Loucy (cell line): ENCODE results near the gene SNAP25.

Experiments used
- H2AFZ ChIP-seq: fragments of 200-600 bp; sonication (generic); 2 replicates; pipeline ENCODE4 v1.6.0; 2016; ENCODE audit warnings: antibody characterized with exemption, mild to moderate bottlenecking, low read length, moderate library complexity
- H3F3A ChIP-seq: fragments of 200-600 bp; 2 replicates; pipeline ENCODE4 v1.6.0; 2016; ENCODE audit warnings: antibody characterized with exemption, low read depth, mild to moderate bottlenecking
- H3K27me3 ChIP-seq: fragments of 200-600 bp; sonication (generic); 2 replicates; pipeline ENCODE4 v1.6.1; 2014; ENCODE audit warnings: low read length, mild to moderate bottlenecking; ENCODE audit not compliant: insufficient read depth, poor library complexity, severe bottlenecking
- H3K36me3 ChIP-seq: fragments of 200-600 bp; sonication (generic); 2 replicates; pipeline ENCODE4 v1.6.1; 2016; ENCODE audit warnings: low read length; ENCODE audit not compliant: insufficient read depth
- H3K4me1 ChIP-seq: fragments of 200-600 bp; sonication (generic); 2 replicates; pipeline ENCODE4 v1.5.1; 2014; ENCODE audit warnings: low read length, mild to moderate bottlenecking; ENCODE audit not compliant: insufficient read depth, poor library complexity, severe bottlenecking
- H3K4me2 ChIP-seq: fragments of 200-600 bp; sonication (generic); 2 replicates; pipeline ENCODE4 v1.6.0; 2014; ENCODE audit warnings: antibody characterized with exemption, low read length, low read depth, mild to moderate bottlenecking; ENCODE audit not compliant: poor library complexity, severe bottlenecking
- H3K4me3 ChIP-seq: fragments of 200-600 bp; sonication (generic); 2 replicates; pipeline ENCODE4 v1.5.1; 2014; ENCODE audit warnings: low read length, mild to moderate bottlenecking, mixed read lengths; ENCODE audit not compliant: poor library complexity, severe bottlenecking
- H3K79me2 ChIP-seq: fragments of 200-600 bp; sonication (generic); 2 replicates; pipeline ENCODE4 v1.6.1; 2014; ENCODE audit warnings: low read length; ENCODE audit not compliant: insufficient read depth
- H3K9ac ChIP-seq: fragments of 200-600 bp; sonication (generic); 2 replicates; pipeline ENCODE4 v1.6.0; 2014; ENCODE audit warnings: mild to moderate bottlenecking, low read depth, low read length, moderate library complexity; ENCODE audit not compliant: poor library complexity, severe bottlenecking
- H3K9me2 ChIP-seq: fragments of 200-600 bp; sonication (generic); replicated peaks from 2 replicates; pipeline ENCODE4 v1.6.1; 2016; ENCODE audit warnings: low read depth, low read length, mixed read lengths
- H3K9me3 ChIP-seq: fragments of 200-600 bp; sonication (generic); 2 replicates; pipeline ENCODE4 v1.6.1; 2014; ENCODE audit warnings: mild to moderate bottlenecking, antibody characterized with exemption, low read length, low read depth; ENCODE audit not compliant: insufficient read depth
- H4K20me1 ChIP-seq: fragments of 200-600 bp; sonication (generic); 2 replicates; pipeline ENCODE4 v1.6.0; 2014; ENCODE audit warnings: antibody characterized with exemption, low read length, mild to moderate bottlenecking; ENCODE audit not compliant: insufficient read depth, poor library complexity, severe bottlenecking
- EZH2phosphoT487 ChIP-seq: fragments of 200-600 bp; IDR thresholded peaks from 2 replicates; pipeline ENCODE4 v1.6.1; 2018; ENCODE audit warnings: antibody characterized with exemption, mild to moderate bottlenecking, moderate library complexity, borderline replicate concordance
- TF ChIP-seq, protein P1 (sequence below): fragments of 200-600 bp; sonication (generic); conservative IDR thresholded peaks from 2 replicates; pipeline ENCODE4 v1.5.1; 2014; ENCODE audit warnings: mild to moderate bottlenecking, antibody characterized with exemption, low read length

The SNAP25 gene

DNA sequence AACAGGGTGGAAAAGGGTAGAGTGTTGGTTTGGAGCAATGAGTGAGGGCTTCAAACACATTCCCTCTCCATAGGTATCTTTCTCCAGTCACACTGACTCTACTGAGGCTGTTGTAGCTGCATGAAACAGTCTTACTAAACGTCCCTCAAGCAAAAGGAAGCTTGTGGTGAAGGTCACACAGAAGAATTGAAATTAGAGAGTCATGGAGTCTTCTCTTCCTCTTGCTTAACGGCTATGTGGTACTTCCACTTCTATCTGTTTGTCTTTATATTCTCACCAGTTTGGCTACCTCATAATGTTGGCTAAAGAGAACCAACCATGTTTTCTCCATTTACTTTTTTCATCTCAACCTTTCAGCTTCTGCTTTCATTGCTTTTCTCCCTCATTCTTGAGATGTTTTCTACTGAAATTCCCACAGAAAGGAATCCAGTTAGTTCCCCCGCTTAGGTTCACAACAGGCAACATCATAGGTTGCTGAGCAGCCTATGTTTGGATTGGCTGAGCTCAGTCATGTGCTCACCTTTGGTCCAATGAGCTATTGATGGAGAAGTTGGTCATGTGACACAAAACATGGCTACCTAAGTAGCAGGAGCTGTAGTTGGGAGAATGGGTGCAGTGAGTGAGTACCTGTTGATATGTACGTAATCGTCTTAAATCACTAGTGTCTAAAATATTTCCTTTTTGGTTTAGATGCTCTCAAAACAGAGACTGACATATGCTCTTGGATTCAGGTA is 99.8 kb downstream of the SNAP25 start:
- H3K9me2 ChIP-seq, result no peaks in the 10 kb centered on the region
- H3K79me2 ChIP-seq, result no peaks in the 10 kb centered on the region
- H3K4me1 ChIP-seq, result peaks cover 9% of the 10 kb centered on the region
- no peak overlapping the region for H3K4me3 ChIP-seq
- TF ChIP-seq, protein P1, sequence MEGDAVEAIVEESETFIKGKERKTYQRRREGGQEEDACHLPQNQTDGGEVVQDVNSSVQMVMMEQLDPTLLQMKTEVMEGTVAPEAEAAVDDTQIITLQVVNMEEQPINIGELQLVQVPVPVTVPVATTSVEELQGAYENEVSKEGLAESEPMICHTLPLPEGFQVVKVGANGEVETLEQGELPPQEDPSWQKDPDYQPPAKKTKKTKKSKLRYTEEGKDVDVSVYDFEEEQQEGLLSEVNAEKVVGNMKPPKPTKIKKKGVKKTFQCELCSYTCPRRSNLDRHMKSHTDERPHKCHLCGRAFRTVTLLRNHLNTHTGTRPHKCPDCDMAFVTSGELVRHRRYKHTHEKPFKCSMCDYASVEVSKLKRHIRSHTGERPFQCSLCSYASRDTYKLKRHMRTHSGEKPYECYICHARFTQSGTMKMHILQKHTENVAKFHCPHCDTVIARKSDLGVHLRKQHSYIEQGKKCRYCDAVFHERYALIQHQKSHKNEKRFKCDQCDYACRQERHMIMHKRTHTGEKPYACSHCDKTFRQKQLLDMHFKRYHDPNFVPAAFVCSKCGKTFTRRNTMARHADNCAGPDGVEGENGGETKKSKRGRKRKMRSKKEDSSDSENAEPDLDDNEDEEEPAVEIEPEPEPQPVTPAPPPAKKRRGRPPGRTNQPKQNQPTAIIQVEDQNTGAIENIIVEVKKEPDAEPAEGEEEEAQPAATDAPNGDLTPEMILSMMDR, result no peak
- no peak for TF ChIP-seq EZH2phosphoT487
- no peaks in the 10 kb centered on the region for H4K20me1 ChIP-seq
- peaks cover 18% of the 10 kb centered on the region for H3K27me3 ChIP-seq
- no peak overlapping the region for H2AFZ ChIP-seq
- peaks cover 8% of the 10 kb centered on the region; the same call in 1 of the 2 replicates for H3K9me3 ChIP-seq
- H3K36me3 ChIP-seq, result no peaks in the 10 kb centered on the region
- H3F3A ChIP-seq, result no peaks in the 10 kb centered on the region
- H3K4me2 ChIP-seq, result peak overlapping the region; percentile 24
- no peak overlapping the region for H3K9ac ChIP-seq

DNA sequence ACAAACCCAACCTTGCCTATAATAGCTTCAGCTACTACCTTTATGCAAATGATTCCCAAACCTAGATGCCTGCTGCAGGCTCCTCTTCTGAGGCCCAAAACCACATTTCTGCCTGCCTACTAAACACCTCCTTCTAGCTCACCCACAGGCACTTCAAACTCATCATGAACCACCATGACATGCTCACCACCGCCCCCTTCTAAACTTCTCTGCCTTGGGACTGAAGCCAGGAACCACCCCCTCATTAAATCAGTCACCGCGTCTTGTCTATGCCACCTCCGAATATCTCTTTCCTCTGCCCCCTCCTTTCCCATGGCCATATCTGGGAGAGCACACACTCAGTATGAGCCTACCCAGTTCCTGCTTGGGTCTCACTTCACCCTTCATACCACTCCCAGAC is 101.2 kb downstream of the SNAP25 start:
- Histone ChIP-seq H3K9me2 (no peaks in the 10 kb centered on the region), H3K9ac (no peak overlapping the region), H3K79me2 (no peaks in the 10 kb centered on the region), H3K4me3 (no peak overlapping the region), H3K36me3 (no peaks in the 10 kb centered on the region), H3K9me3 (peaks cover 8% of the 10 kb centered on the region; the same call in 1 of the 2 replicates), H4K20me1 (no peaks in the 10 kb centered on the region), H2AFZ (no peak overlapping the region), H3K4me2 (no peak overlapping the region), H3F3A (no peaks in the 10 kb centered on the region), H3K4me1 (peaks cover 9% of the 10 kb centered on the region), H3K27me3 (peaks cover 5% of the 10 kb centered on the region)
- TF ChIP-seq, protein P1, result no peak
- TF ChIP-seq EZH2phosphoT487, result no peak

DNA sequence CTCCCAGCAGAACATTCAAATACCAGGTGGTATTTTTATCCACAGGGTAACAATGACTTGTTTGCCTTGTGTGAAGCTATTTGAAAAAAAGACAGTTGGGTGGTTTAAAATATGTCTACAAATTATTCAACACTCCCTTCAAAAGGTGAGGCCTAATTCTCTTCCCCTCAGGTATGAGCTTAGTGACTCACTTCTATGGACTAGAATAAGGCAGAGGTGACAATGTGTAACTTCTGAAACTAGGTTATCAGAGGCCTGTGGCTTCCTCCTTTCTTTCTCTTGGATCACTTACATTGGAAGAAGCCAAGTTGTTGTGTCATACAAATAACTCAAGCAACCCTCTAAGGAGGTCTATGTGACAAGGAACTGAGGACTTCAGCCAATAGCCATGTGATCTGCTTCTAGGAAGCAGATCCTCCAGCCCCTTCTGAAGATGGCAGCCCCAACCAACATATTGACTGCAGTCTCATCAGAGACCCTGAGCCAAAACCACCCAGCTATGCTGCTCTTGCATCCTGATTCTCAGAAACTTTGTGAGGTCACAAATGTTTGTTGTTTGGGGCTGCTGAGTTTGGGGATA is 102.6 kb downstream of the SNAP25 start:
- no peak overlapping the region for H3K4me3 ChIP-seq
- H3K79me2 ChIP-seq, result no peaks in the 10 kb centered on the region
- peaks cover 9% of the 10 kb centered on the region for H3K4me1 ChIP-seq
- H3K27me3 ChIP-seq, result no peaks in the 10 kb centered on the region
- no peaks in the 10 kb centered on the region for H4K20me1 ChIP-seq
- no peak overlapping the region for H3K4me2 ChIP-seq
- H3K9me2 ChIP-seq, result no peaks in the 10 kb centered on the region
- no peaks in the 10 kb centered on the region for H3K36me3 ChIP-seq
- H3K9me3 ChIP-seq, result peaks cover 8% of the 10 kb centered on the region; the same call in 1 of the 2 replicates
- no peaks in the 10 kb centered on the region for H3F3A ChIP-seq
- no peak overlapping the region for H3K9ac ChIP-seq
- no peak overlapping the region for H2AFZ ChIP-seq
- TF ChIP-seq EZH2phosphoT487, result no peak
- TF ChIP-seq, protein P1, result no peak
